OCI-LY1 (cell line): ENCODE results near the gene LCN1.

ENCODE experiments used
- CTCF ChIP-seq: fragments of 200-600 bp; sonication (generic), shearing (Covaris generic); IDR thresholded peaks from 2 replicates; pipeline ENCODE4 v1.5.1; 2017; ENCODE audit warnings: mild to moderate bottlenecking, antibody characterized with exemption, low read length, moderate library complexity, mixed read lengths
- EZH2 ChIP-seq: fragments of 200-600 bp; sonication (generic), shearing (Covaris generic); IDR thresholded peaks from 2 replicates; pipeline ENCODE4 v1.8.0; 2017; ENCODE audit warnings: borderline replicate concordance, mixed run types, mild to moderate bottlenecking, antibody characterized with exemption, low read length, moderate library complexity, mixed read lengths

GRCh38 chr9:135487281-135488012 lies 33.8 kb upstream of the LCN1 start:
- TF ChIP-seq CTCF (no peak), EZH2 (no peak)
